HepG2 (cell line): ENCODE data around the gene HARBI1. TPM values are rescaled to one million over a fixed set of nuclear protein-coding genes. Genes with fewer than 3 reads are reported as not detected.

Experiments
- BHLHE40 ChIP-seq: IDR thresholded peaks from 2 replicates; pipeline ENCODE4 v1.6.1; 2011; ENCODE audit warnings: low read length, improper control_type of control experiment
- HHEX ChIP-seq: IDR thresholded peaks from 2 replicates; pipeline ENCODE4 v1.6.1; 2016; ENCODE audit warnings: control low read depth
- HMG20B ChIP-seq: conservative IDR thresholded peaks from 2 replicates; pipeline ENCODE4 v1.6.1; 2016; ENCODE audit warnings: missing genetic modification reagents, missing compliant biosample characterization
- KAT2B ChIP-seq: fragments of 150-350 bp; IDR thresholded peaks from 2 replicates; pipeline ENCODE4 v1.6.1; 2014; ENCODE audit warnings: low read depth, low read length, borderline replicate concordance
- KAT8 ChIP-seq: IDR thresholded peaks from 2 replicates; pipeline ENCODE4 v1.6.1; 2016; ENCODE audit warnings: missing genetic modification reagents, missing compliant biosample characterization
- MIXL1 ChIP-seq: IDR thresholded peaks from 2 replicates; pipeline ENCODE4 v1.6.1; 2016
- MTA3 ChIP-seq: sonication (generic); formaldehyde crosslinking; IDR thresholded peaks from 2 replicates; pipeline ENCODE4 v1.4.0; 2020; ENCODE audit warnings: missing genetic modification reagents
- ONECUT2 ChIP-seq: sonication (generic); formaldehyde crosslinking; IDR thresholded peaks from 2 replicates; pipeline ENCODE4 v1.4.0; 2020; ENCODE audit warnings: missing genetic modification reagents
- THAP11 ChIP-seq: IDR thresholded peaks from 2 replicates; pipeline ENCODE4 v1.6.1; 2016; ENCODE audit warnings: missing biosample characterization, missing genetic modification reagents
- U2AF1 ChIP-seq: fragments of 200-400 bp; formaldehyde crosslinking; optimal IDR thresholded peaks from 2 replicates; pipeline ENCODE3; 2017; ENCODE audit warnings: mild to moderate bottlenecking, low read depth, low read length
- ZNF678 ChIP-seq: sonication (generic); formaldehyde crosslinking; IDR thresholded peaks from 2 replicates; pipeline ENCODE4 v1.4.0; 2020; ENCODE audit warnings: mild to moderate bottlenecking, missing genetic modification reagents
- ZNF772 ChIP-seq: sonication (generic); formaldehyde crosslinking; IDR thresholded peaks from 2 replicates; pipeline ENCODE4 v1.5.0; 2020; ENCODE audit warnings: mild to moderate bottlenecking, missing genetic modification reagents
- ZNF781 ChIP-seq: sonication (generic); formaldehyde crosslinking; IDR thresholded peaks from 2 replicates; pipeline ENCODE4 v1.5.1; 2020; ENCODE audit warnings: borderline replicate concordance, mild to moderate bottlenecking, missing genetic modification reagents; ENCODE audit errors: not compliant biosample characterization
- polyA plus RNA-seq, 8 experiments: library from polyadenylated mRNA; depleted of rRNA in 3 of 8; stranded (reverse) in 7 of 8; unstranded in 1 of 8; fragments of >200 nt; fragmentation: Illumina TruSeq in 4 of 8; extraction: Trizol in 4 of 8; gene quantifications; 2 replicates each; pipeline versions ENCODE4 v1.2.1 to v1.2.3, GENCODE V29; 2011 to 2016; ENCODE audit warnings: low read depth in 4 of 8, missing spikeins in 1 of 8, mixed read lengths in 1 of 8; ENCODE audit not compliant: insufficient read depth in 1 of 8
- total RNA-seq, 5 experiments: library from RNA; depleted of rRNA; stranded (reverse); fragments of >200 nt; fragmentation: Illumina TruSeq; extraction: Trizol; gene quantifications; 2 replicates each; pipeline ENCODE4 v1.2.3, GENCODE V29; 2016; ENCODE audit warnings: low read depth in 1 of 5
- TF ChIP-seq, protein P1 (sequence below): IDR thresholded peaks from 2 replicates; pipeline ENCODE4 v1.6.1; 2016; ENCODE audit warnings: missing compliant biosample characterization, missing genetic modification reagents, borderline replicate concordance
- TF ChIP-seq, protein P2 (sequence below): sonication (generic); formaldehyde crosslinking; IDR thresholded peaks from 2 replicates; pipeline ENCODE4 v1.4.0; 2020; ENCODE audit warnings: missing genetic modification reagents; ENCODE audit errors: not compliant biosample characterization
- TF ChIP-seq, protein P3 (sequence below): sonication (generic); formaldehyde crosslinking; conservative IDR thresholded peaks from 2 replicates; pipeline ENCODE4 v1.4.0; 2020; ENCODE audit warnings: missing genetic modification reagents
- TF ChIP-seq, protein P4 (sequence below), 2 experiments: fragments of 450-650 bp in 1 of 2; sonication (generic) in 1 of 2; formaldehyde crosslinking in 1 of 2; IDR thresholded peaks; 2 replicates each; pipeline versions ENCODE4 v1.6.1 to v1.8.0; 2016 to 2022; ENCODE audit warnings: antibody characterized with exemption in 1 of 2, mild to moderate bottlenecking in 1 of 2, missing genetic modification reagents in 1 of 2

HARBI1 gene
- total and polyA plus RNA-seq, 2 of the 13 experiments (the other 11 are each of a cell fraction or from before 2014, with no cell fraction given) = 2.5 to 4.8 TPM

DNA sequence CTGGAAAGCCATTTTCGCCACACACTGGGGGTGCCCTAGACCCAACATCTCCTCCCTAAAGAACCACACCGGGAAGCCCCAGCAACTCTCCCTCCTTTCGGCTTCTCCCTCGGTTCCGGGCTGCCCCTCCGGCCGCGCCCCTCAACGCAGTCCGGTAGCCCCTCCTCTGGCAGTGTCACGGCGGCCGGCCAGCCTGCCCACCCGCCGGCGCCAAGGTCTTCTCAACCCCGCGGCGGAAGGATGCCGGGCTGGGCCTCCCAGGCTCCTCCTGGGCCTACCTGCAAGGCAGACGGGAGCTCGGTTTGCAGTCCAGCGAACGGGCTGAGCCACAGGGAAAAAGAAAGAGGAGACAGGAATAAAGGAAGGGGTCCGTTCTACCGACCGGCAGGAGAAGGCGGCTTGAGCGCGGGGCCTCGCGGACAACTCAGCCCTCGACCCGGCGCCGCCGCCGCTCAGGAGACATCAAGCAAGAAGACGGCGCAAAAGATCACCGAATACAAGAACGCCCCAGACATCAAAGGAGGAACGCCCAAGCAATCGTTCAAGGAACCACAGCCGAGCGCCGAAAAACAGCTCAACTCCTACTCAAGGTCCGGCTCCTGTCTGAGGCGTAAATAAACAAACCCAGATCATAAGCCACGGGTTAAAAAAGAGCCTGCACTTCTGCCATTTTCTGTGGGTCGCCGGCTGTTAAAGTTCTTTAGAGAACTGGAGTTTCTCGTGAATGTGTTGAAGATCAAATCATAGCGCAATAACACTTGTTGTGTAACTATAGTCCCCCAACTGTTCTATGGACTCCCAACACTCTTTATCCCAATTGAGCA is 23.3 kb downstream of the HARBI1 start, which contains the start of gene AMBRA1 (continued):
- TF ChIP-seq, protein P1, sequence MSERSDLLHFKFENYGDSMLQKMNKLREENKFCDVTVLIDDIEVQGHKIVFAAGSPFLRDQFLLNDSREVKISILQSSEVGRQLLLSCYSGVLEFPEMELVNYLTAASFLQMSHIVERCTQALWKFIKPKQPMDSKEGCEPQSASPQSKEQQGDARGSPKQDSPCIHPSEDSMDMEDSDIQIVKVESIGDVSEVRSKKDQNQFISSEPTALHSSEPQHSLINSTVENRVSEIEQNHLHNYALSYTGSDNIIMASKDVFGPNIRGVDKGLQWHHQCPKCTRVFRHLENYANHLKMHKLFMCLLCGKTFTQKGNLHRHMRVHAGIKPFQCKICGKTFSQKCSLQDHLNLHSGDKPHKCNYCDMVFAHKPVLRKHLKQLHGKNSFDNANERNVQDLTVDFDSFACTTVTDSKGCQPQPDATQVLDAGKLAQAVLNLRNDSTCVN (CRISPR knock-in tag) = peak; percentile 42; the same call in 1 of the 2 replicates
- TF ChIP-seq, protein P2, sequence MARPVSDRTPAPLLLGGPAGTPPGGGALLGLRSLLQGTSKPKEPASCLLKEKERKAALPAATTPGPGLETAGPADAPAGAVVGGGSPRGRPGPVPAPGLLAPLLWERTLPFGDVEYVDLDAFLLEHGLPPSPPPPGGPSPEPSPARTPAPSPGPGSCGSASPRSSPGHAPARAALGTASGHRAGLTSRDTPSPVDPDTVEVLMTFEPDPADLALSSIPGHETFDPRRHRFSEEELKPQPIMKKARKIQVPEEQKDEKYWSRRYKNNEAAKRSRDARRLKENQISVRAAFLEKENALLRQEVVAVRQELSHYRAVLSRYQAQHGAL (CRISPR knock-in tag) = no peak
- TF ChIP-seq THAP11 (CRISPR knock-in tag) (peak; percentile 85), ZNF678 (CRISPR knock-in tag) (no peak), BHLHE40 (peak; percentile 47; the same call in 1 of the 2 replicates), HMG20B (CRISPR knock-in tag) (peak; percentile 69; the same call in 1 of the 2 replicates), HHEX (no peak), ZNF772 (peak; percentile 45; the same call in 1 of the 2 replicates), MTA3 (CRISPR knock-in tag) (no peak), MIXL1 (peak; percentile 95), ONECUT2 (CRISPR knock-in tag) (no peak), KAT2B (no peak), KAT8 (CRISPR knock-in tag) (peak; percentile 92), ZNF781 (CRISPR knock-in tag) (peak; percentile 88), U2AF1 (no peak)
- TF ChIP-seq, protein P3, sequence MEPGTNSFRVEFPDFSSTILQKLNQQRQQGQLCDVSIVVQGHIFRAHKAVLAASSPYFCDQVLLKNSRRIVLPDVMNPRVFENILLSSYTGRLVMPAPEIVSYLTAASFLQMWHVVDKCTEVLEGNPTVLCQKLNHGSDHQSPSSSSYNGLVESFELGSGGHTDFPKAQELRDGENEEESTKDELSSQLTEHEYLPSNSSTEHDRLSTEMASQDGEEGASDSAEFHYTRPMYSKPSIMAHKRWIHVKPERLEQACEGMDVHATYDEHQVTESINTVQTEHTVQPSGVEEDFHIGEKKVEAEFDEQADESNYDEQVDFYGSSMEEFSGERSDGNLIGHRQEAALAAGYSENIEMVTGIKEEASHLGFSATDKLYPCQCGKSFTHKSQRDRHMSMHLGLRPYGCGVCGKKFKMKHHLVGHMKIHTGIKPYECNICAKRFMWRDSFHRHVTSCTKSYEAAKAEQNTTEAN (CRISPR knock-in tag) = 0 out of 2 replicates have a peak, but pooled peaks have one; percentile 53
- TF ChIP-seq, protein P4, sequence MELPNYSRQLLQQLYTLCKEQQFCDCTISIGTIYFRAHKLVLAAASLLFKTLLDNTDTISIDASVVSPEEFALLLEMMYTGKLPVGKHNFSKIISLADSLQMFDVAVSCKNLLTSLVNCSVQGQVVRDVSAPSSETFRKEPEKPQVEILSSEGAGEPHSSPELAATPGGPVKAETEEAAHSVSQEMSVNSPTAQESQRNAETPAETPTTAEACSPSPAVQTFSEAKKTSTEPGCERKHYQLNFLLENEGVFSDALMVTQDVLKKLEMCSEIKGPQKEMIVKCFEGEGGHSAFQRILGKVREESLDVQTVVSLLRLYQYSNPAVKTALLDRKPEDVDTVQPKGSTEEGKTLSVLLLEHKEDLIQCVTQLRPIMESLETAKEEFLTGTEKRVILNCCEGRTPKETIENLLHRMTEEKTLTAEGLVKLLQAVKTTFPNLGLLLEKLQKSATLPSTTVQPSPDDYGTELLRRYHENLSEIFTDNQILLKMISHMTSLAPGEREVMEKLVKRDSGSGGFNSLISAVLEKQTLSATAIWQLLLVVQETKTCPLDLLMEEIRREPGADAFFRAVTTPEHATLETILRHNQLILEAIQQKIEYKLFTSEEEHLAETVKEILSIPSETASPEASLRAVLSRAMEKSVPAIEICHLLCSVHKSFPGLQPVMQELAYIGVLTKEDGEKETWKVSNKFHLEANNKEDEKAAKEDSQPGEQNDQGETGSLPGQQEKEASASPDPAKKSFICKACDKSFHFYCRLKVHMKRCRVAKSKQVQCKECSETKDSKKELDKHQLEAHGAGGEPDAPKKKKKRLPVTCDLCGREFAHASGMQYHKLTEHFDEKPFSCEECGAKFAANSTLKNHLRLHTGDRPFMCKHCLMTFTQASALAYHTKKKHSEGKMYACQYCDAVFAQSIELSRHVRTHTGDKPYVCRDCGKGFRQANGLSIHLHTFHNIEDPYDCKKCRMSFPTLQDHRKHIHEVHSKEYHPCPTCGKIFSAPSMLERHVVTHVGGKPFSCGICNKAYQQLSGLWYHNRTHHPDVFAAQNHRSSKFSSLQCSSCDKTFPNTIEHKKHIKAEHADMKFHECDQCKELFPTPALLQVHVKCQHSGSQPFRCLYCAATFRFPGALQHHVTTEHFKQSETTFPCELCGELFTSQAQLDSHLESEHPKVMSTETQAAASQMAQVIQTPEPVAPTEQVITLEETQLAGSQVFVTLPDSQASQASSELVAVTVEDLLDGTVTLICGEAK (IDR thresholded peaks at IDR 0.05) = no peak
- TF ChIP-seq, protein P4 (CRISPR knock-in tag; IDR thresholded peaks at IDR 0.05) = peak; percentile 56; the same call in 1 of the 2 replicates
